Prostate gland (tissue), 2 donors: ENCODE measurements around the gene UTP4. TPM values are rescaled to one million over a fixed set of nuclear protein-coding genes. Genes with fewer than 3 reads are reported as not detected.

Source experiments
- DNase-seq: peaks from one replicate; pipeline ENCODE4 v3.0.0-alpha.2; 2019; ENCODE audit warnings: low spot score
- H3K27ac ChIP-seq, 2 donors: fragments of 200-600 bp; sonication (generic); 2 replicates each; pipeline ENCODE4 v1.5.1; 2017 to 2019
- H3K27me3 ChIP-seq: fragments of 200-600 bp; sonication (generic); replicated peaks from 2 replicates; pipeline ENCODE4 v1.5.1; 2019; ENCODE audit not compliant: insufficient read depth
- H3K36me3 ChIP-seq, 2 donors: fragments of 200-600 bp; sonication (generic); 1 replicate in 1 of 2; 2 replicates in 1 of 2; pipeline versions ENCODE4 v1.5.1 to v1.8.1; 2017 to 2019
- H3K4me1 ChIP-seq: fragments of 200-600 bp; sonication (generic); replicated peaks from 2 replicates; pipeline ENCODE4 v1.5.1; 2019
- H3K4me3 ChIP-seq, 2 donors: fragments of 200-600 bp; sonication (generic); 2 replicates each; pipeline ENCODE4 v1.5.1; 2017 to 2019
- H3K9me3 ChIP-seq: fragments of 200-600 bp; sonication (generic); 2 replicates; pipeline ENCODE4 v1.5.1; 2017
- CTCF ChIP-seq, 4 experiments: fragments of 200-600 bp in 2 of 4; fragments of 450-650 bp in 2 of 4; sonication (generic) in 2 of 4; IDR thresholded peaks; 1 replicate in 3 of 4; 2 replicates in 1 of 4; pipeline ENCODE4 v1.5.1; 2016 to 2019; ENCODE audit warnings: antibody characterized with exemption in 4 of 4, mild to moderate bottlenecking in 2 of 4, moderate library complexity in 2 of 4
- POLR2A ChIP-seq: fragments of 450-650 bp; IDR thresholded peaks from one replicate; pipeline ENCODE4 v1.6.1; 2016; ENCODE audit warnings: antibody characterized with exemption, mild to moderate bottlenecking
- POLR2AphosphoS5 ChIP-seq: sonication (generic); formaldehyde crosslinking; IDR thresholded peaks from one replicate; pipeline ENCODE4 v1.6.1; 2017; ENCODE audit warnings: antibody characterized with exemption
- WGBS: methylation state at CpG from one replicate; pipeline ENCODE4 v1.1.5; 2018; 5-methylcytosine and 5-hydroxymethylcytosine counted together
- intact Hi-C: fragments of 100-400 bp; cut with DNase I; formaldehyde crosslinking; loops from one replicate; pipeline ENCODE4 v1.14.2; 2022
- total RNA-seq, 2 donors: library from RNA; depleted of rRNA; stranded (reverse); fragments of >200 nt; gene quantifications; one replicate each; pipeline ENCODE4 v1.1.0, GENCODE V29; 2016

The UTP4 gene
- total RNA-seq, 2 donors from 2014 or later, result 18.4 to 51.0 TPM

GRCh38 chr16:69199382-69199781, 66.9 kb downstream of the UTP4 start:
- WGBS, result 58% methylated on average over 7 of the region's 7 CpGs
- Histone ChIP-seq H3K4me3 (no peak overlapping the region), H3K27ac (no peak overlapping the region), H3K27me3 (no peaks in the 10 kb centered on the region), H3K4me1 (peaks cover 1% of the 10 kb centered on the region), H3K36me3 (no peaks in the 10 kb centered on the region), H3K9me3 (no peaks in the 10 kb centered on the region)
- no peak for DNase-seq
- intact Hi-C loops, result no loop called here
- TF ChIP-seq POLR2A, result no peak
- no peak for TF ChIP-seq POLR2AphosphoS5
- no peak for TF ChIP-seq CTCF (IDR thresholded peaks at IDR 0.05)

- intact Hi-C loops, result no loop called here
- Histone ChIP-seq H3K4me3 (no peak overlapping the region), H3K36me3 (no peaks in the 10 kb centered on the region), H3K27ac (no peak overlapping the region), H3K9me3 (no peaks in the 10 kb centered on the region), H3K27me3 (no peaks in the 10 kb centered on the region), H3K4me1 (no peaks in the 10 kb centered on the region)
- TF ChIP-seq CTCF (IDR thresholded peaks at IDR 0.05) (no peak), POLR2AphosphoS5 (no peak), POLR2A (no peak)
- no peak for DNase-seq
- 58% methylated on average over 2 of the region's 2 CpGs for WGBS
These were observed 68.8 kb downstream of the UTP4 start for GRCh38 chr16:69201291-69201690.

GRCh38 chr16:69201787-69202186, 69.3 kb downstream of the UTP4 start:
- H3K9me3 ChIP-seq, result no peaks in the 10 kb centered on the region
- no peaks in the 10 kb centered on the region for H3K36me3 ChIP-seq
- no peak overlapping the region for H3K4me3 ChIP-seq
- TF ChIP-seq POLR2A, result no peak
- H3K4me1 ChIP-seq, result no peaks in the 10 kb centered on the region
- intact Hi-C loops, result no loop called here
- no peak for DNase-seq
- no peaks in the 10 kb centered on the region for H3K27me3 ChIP-seq
- H3K27ac ChIP-seq, result no peak overlapping the region
- WGBS, result 32% methylated on average over 2 of the region's 2 CpGs

GRCh38 chr16:69204172-69204571, 71.7 kb downstream of the UTP4 start:
- no peak for DNase-seq
- no peaks in the 10 kb centered on the region for H3K27me3 ChIP-seq
- H3K27ac ChIP-seq, result no peak overlapping the region
- H3K4me1 ChIP-seq, result no peaks in the 10 kb centered on the region
- no peak overlapping the region for H3K4me3 ChIP-seq
- H3K36me3 ChIP-seq, result no peaks in the 10 kb centered on the region
- H3K9me3 ChIP-seq, result no peaks in the 10 kb centered on the region
- no peak for TF ChIP-seq CTCF (IDR thresholded peaks at IDR 0.05)
- TF ChIP-seq POLR2AphosphoS5, result no peak
- no peak for TF ChIP-seq POLR2A
- intact Hi-C loops, result no loop called here

- intact Hi-C loops, result no loop called here
- no peak for DNase-seq
- 97% methylated on average over 4 of the region's 4 CpGs for WGBS
- Histone ChIP-seq H3K36me3 (no peaks in the 10 kb centered on the region), H3K27ac (no peak overlapping the region), H3K9me3 (no peaks in the 10 kb centered on the region), H3K4me3 (no peak overlapping the region), H3K4me1 (no peaks in the 10 kb centered on the region), H3K27me3 (no peaks in the 10 kb centered on the region)
- no peak for TF ChIP-seq POLR2AphosphoS5
- TF ChIP-seq POLR2A, result no peak
- TF ChIP-seq CTCF (IDR thresholded peaks at IDR 0.05), result no peak
These were observed 77.3 kb downstream of the UTP4 start for GRCh38 chr16:69209735-69210134.
